Measurements from ENCODE around the gene CHRDL2. TPM values are rescaled to one million over a fixed set of nuclear protein-coding genes. Genes with fewer than 3 reads are reported as not detected.

The CHRDL2 gene
- total RNA-seq, result not detected in 2 replicates

GRCh38 chr11:74731301-74732094, at the start of gene CHRDL2:
CHRDL2 (minus strand) TSS chr11:74731426; CDS start chr11:74730888, 538 bp downstream.

GRCh38 chr11:74748211-74749126, 17.2 kb upstream of the CHRDL2 start, which contains the start of gene RNF169:
RNF169 (plus strand) TSS chr11:74748849; CDS start chr11:74748881, 32 bp downstream.

Other genes with a start within 250 kb of the CHRDL2 start
- 2.4 and 4.6 TPM in 2 replicates for gene LIPT2, start 237.7 kb downstream of the CHRDL2 start, total RNA-seq
- 8.4 and 15.1 TPM in 2 replicates for gene POLD3, start 138.8 kb downstream of the CHRDL2 start, total RNA-seq
- gene RNF169, start 17.4 kb upstream of the CHRDL2 start, total RNA-seq, result 9.9 and 14.1 TPM in 2 replicates
- gene XRRA1, start 217.7 kb upstream of the CHRDL2 start, total RNA-seq, result 17.6 and 24.9 TPM in 2 replicates
- gene SPCS2, start 217.8 kb upstream of the CHRDL2 start, total RNA-seq, result 45.9 and 60.3 TPM in 2 replicates

All from hair follicular keratinocyte (primary cell).